HEK293T (cell line): Measurements from ENCODE around the gene GPR149.
A peak's percentile ranks its signal among the peaks of the same experiment; 100 is the strongest.
"Not testable (repeated sequence)": the region's sequence is repeated elsewhere in the genome, so short reads cannot be mapped to it uniquely, and the experiment has no call there.

Experiments used
- CTCF ChIA-PET: fragments of 350-600 bp; formaldehyde crosslinking; extraction: SDS; loops from one replicate; lab custom pipeline; 2021; ENCODE audit warnings: antibody characterized with exemption, inconsistent platforms; lab: Yijun Ruan, JAX
- POLR2A ChIA-PET: fragments of 350-600 bp; formaldehyde crosslinking; extraction: SDS; loops from one replicate; lab custom pipeline; 2020; ENCODE audit warnings: antibody characterized with exemption, inconsistent platforms; lab: Yijun Ruan, JAX
- DNase-seq: peaks from one replicate; pipeline ENCODE4 v3.0.0; 2012; ENCODE audit warnings: mixed read lengths; ENCODE audit errors: extremely low spot score
- ARNT ChIP-seq: fragments of 450-650 bp; IDR thresholded peaks from 2 replicates; pipeline ENCODE4 v1.6.1; 2017; ENCODE audit warnings: mild to moderate bottlenecking
- BHLHE40 ChIP-seq: fragments of 450-650 bp; IDR thresholded peaks from 2 replicates; pipeline ENCODE4 v1.6.1; 2016; ENCODE audit warnings: mild to moderate bottlenecking, moderate library complexity, borderline replicate concordance
- CTBP1 ChIP-seq: fragments of 450-650 bp; IDR thresholded peaks from 2 replicates; pipeline ENCODE4 v1.6.1; 2016; ENCODE audit warnings: borderline replicate concordance
- ELF4 ChIP-seq: fragments of 450-650 bp; IDR thresholded peaks from 2 replicates; pipeline ENCODE4 v1.6.1; 2017; ENCODE audit warnings: antibody characterized with exemption
- FOXA1 ChIP-seq: fragments of 450-650 bp; IDR thresholded peaks from 2 replicates; pipeline ENCODE4 v1.6.1; 2016; ENCODE audit warnings: mild to moderate bottlenecking
- FOXK2 ChIP-seq: fragments of 450-650 bp; IDR thresholded peaks from 2 replicates; pipeline ENCODE4 v1.6.1; 2016; ENCODE audit warnings: mild to moderate bottlenecking
- FOXM1 ChIP-seq: fragments of 450-650 bp; IDR thresholded peaks from 2 replicates; pipeline ENCODE4 v1.6.1; 2017; ENCODE audit warnings: mild to moderate bottlenecking, borderline replicate concordance
- HDGF ChIP-seq: fragments of 450-650 bp; IDR thresholded peaks from 2 replicates; pipeline ENCODE4 v1.6.1; 2017; ENCODE audit warnings: antibody characterized with exemption, borderline replicate concordance
- L3MBTL2 ChIP-seq: fragments of 450-650 bp; conservative IDR thresholded peaks from 2 replicates; pipeline ENCODE4 v1.6.1; 2016; ENCODE audit warnings: mild to moderate bottlenecking
- LEF1 ChIP-seq: fragments of 450-650 bp; IDR thresholded peaks from 2 replicates; pipeline ENCODE4 v1.6.1; 2017; ENCODE audit warnings: mild to moderate bottlenecking, borderline replicate concordance
- NFRKB ChIP-seq: fragments of 450-650 bp; IDR thresholded peaks from 2 replicates; pipeline ENCODE4 v1.6.1; 2016; ENCODE audit warnings: mild to moderate bottlenecking, moderate library complexity
- PKNOX1 ChIP-seq: fragments of 450-650 bp; IDR thresholded peaks from 2 replicates; pipeline ENCODE4 v1.6.1; 2016
- SP1 ChIP-seq: fragments of 450-650 bp; IDR thresholded peaks from 2 replicates; pipeline ENCODE4 v1.6.1; 2017
- SUZ12 ChIP-seq: fragments of 450-650 bp; IDR thresholded peaks from 2 replicates; pipeline ENCODE4 v1.6.1; 2016; ENCODE audit warnings: mild to moderate bottlenecking
- TARDBP ChIP-seq: fragments of 450-650 bp; IDR thresholded peaks from 2 replicates; pipeline ENCODE4 v1.6.1; 2016
- ZNF384 ChIP-seq: fragments of 450-650 bp; IDR thresholded peaks from 2 replicates; pipeline ENCODE4 v1.6.1; 2016

Gene GPR149

GRCh38 chr3:154430014-154430413 lies at the start of gene GPR149:
TSS of gene GPR149 (minus strand) at chr3:154430190. CDS start at chr3:154429615, 575 bp downstream.
- TF ChIP-seq L3MBTL2: no peak
- no peak for TF ChIP-seq NFRKB
- no peak for TF ChIP-seq ZNF384
- peak; percentile 58 for DNase-seq
- CTCF ChIA-PET: no interaction called here
- POLR2A ChIA-PET: no interaction called here

- ChIA-PET POLR2A (no interaction called here), CTCF (no interaction called here)
- DNase-seq: no peak
- TF ChIP-seq PKNOX1 (no peak), BHLHE40 (no peak)
Observed at GRCh38 chr3:154473769-154474168, 43.8 kb upstream of the GPR149 start.

- DNase-seq: no peak
- TF ChIP-seq ZNF384: no peak
- no peak for TF ChIP-seq CTBP1
- no peak for TF ChIP-seq NFRKB
- no peak for TF ChIP-seq BHLHE40
- no peak for TF ChIP-seq PKNOX1
- no peak for TF ChIP-seq ELF4
- TF ChIP-seq SUZ12: no peak
- TF ChIP-seq SP1: no peak
- no peak for TF ChIP-seq FOXK2
- TF ChIP-seq ARNT: no peak
- no peak for TF ChIP-seq HDGF
- no peak for TF ChIP-seq FOXA1
- POLR2A ChIA-PET: no interaction called here
- CTCF ChIA-PET: no interaction called here
Observed at GRCh38 chr3:154469585-154469984, 39.6 kb upstream of the GPR149 start.

- TF ChIP-seq PKNOX1 (no peak), LEF1 (no peak), BHLHE40 (no peak), FOXM1 (no peak), FOXK2 (no peak), TARDBP (no peak), ARNT (no peak), FOXA1 (no peak), ELF4 (no peak), SP1 (no peak), L3MBTL2 (no peak), NFRKB (no peak), SUZ12 (no peak), ZNF384 (no peak), HDGF (no peak), CTBP1 (no peak)
- DNase-seq: no peak
- ChIA-PET POLR2A (no interaction called here), CTCF (no interaction called here)
Observed at GRCh38 chr3:154464440-154465190, 34.6 kb upstream of the GPR149 start.

GRCh38 chr3:154458560-154458959 lies 28.6 kb upstream of the GPR149 start:
- ChIA-PET POLR2A (no interaction called here), CTCF (no interaction called here)
- TF ChIP-seq L3MBTL2 (no peak), BHLHE40 (no peak), ARNT (no peak), HDGF (no peak), NFRKB (no peak), TARDBP (no peak), ELF4 (no peak), ZNF384 (no peak), SUZ12 (no peak), PKNOX1 (no peak), FOXM1 (no peak), CTBP1 (no peak), LEF1 (no peak)
- no peak for DNase-seq

- POLR2A ChIA-PET, CTCF ChIA-PET: not testable (repeated sequence)
Observed at GRCh38 chr3:154439081-154439480, 9.1 kb upstream of the GPR149 start.

More at GRCh38 chr3:154439081-154439480, 9.1 kb upstream of the GPR149 start:
- not testable (repeated sequence) for DNase-seq
